Measurements from ENCODE around the gene TEX19.
A peak's percentile ranks its signal among the peaks of the same experiment; 100 is the strongest.

The TEX19 gene

DNA sequence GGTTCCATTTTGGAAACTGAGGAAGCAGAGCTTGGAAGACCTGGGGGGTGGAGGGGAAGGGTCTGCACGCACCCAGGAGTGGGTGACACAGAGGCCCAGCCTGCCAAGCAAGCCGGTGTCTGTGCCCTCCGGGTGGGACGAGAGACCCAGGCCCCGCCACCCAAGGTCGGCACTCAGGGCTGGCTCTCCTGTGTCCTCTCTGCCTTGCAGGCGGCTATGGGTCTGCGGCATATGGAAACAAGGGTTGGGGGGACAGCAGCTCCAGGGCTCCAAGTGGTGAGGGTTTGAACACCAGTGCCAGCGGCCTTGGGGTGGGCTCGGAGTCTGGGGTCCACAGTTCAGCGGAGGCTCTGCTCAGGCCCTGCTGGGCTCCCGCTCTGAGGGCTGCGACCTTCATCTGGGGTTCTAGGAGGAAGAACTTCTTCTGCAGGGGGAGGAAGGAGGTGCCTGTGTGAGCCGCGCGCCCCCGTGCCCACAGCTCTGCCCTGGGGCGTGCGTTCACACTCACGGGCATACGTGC lies 37.0 kb upstream of the TEX19 start:
- DNase-seq (ENCODE audit: low spot score), result no peak

GRCh38 chr17:82322526-82323453 lies 36.3 kb upstream of the TEX19 start:
- no peak for DNase-seq (ENCODE audit: low spot score)

GRCh38 chr17:82323514-82324234 lies 35.4 kb upstream of the TEX19 start:
- no peak for DNase-seq (ENCODE audit: low spot score)

- no peak for DNase-seq (ENCODE audit: low spot score)
These were observed 34.3 kb upstream of the TEX19 start for GRCh38 chr17:82324566-82325285.

DNA sequence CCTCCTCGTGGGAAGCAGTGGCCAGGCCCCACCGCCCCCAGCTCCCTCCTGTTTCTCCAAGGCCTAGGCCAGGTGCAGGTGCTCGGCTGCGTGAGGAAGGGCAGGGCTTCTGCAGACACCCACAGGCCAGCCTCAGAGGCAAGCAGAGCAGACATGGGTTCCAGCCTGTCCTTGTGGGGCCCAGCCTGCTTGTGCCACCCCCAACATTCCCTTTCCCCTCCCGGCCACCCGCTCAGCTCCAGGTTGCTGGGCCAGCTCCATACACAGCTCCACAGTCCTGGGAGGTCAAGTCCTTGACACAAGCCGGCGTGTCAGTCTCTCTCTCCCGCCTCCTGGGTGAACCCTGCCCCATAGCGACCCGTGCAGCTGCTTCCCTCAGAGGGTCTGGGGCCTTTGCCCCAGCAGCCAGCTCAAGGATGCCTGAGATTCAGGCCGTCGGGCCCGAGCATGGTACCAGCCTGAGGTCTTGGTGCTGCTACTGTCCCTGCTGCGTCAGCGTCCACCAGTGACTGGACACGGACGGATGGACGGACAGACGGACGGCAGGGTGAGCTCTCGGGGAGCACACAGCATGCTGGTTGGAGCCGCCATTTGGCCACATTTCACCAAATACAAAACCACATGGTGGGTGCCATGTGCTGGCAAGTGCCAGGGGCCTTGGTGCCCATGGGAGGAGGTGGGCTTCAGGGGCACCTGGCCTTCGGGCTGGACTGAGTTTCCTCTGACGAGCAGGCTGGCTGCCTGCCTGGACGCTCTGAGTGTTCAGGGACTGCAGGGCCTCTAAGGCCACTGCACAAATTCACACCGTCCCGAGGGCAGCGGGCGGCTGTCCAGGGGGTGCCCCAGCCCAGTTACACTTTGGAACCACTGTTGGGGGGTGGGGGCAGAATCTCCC lies 33.5 kb upstream of the TEX19 start:
- DNase-seq (ENCODE audit: low spot score), result no peak

DNA sequence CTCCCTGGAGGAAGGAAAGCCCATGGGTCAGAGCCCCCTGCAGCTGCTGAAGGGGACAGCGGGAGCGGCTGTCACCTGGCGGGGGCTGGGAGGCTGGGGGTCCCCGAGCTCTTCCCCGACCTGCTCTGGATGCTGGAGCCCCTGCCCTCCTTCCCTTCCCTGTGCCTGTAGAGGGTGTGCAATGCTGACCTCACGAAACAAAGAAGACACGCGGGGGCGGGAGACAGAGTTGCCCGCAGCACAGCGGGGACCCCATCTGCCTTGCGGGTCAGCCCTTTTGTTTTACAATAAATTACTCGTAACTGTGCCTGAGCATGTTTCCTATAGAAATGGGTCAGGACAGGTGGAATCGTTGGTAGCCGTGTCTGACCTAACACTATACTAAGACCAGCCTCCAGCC lies 31.8 kb upstream of the TEX19 start:
- DNase-seq (ENCODE audit: low spot score), result no peak

DNA sequence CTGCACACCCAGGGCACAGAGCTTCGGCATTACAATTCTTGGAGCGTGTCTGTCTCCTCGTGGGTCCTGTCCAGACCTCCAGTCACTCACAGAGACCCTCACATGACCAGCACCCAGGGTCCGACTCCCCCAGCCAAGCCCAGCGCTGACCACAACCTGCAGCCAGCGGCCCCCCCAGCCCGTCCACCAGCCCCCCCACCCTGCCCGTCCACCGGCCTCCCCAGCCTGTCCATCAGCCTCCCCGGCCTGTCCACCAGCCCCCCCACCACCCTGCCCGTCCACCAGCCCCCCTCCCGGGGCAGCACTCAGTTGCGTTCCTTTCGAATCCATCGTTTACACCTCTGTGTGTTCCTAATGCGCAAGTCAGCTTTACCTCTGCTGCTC lies 31.3 kb upstream of the TEX19 start:
- DNase-seq (ENCODE audit: low spot score), result no peak

- DNase-seq (ENCODE audit: low spot score), result no peak
These were observed 30.7 kb upstream of the TEX19 start for GRCh38 chr17:82328141-82328993.

- DNase-seq (ENCODE audit: low spot score), result no peak
These were observed 30.0 kb upstream of the TEX19 start for GRCh38 chr17:82328994-82329507.

- DNase-seq (ENCODE audit: low spot score), result no peak
These were observed 29.2 kb upstream of the TEX19 start for GRCh38 chr17:82329683-82330321.

- no peak for DNase-seq (ENCODE audit: low spot score)
These were observed 28.5 kb upstream of the TEX19 start for GRCh38 chr17:82330322-82331239.

- no peak for DNase-seq (ENCODE audit: low spot score)
These were observed 27.6 kb upstream of the TEX19 start for GRCh38 chr17:82331345-82331939.

DNA sequence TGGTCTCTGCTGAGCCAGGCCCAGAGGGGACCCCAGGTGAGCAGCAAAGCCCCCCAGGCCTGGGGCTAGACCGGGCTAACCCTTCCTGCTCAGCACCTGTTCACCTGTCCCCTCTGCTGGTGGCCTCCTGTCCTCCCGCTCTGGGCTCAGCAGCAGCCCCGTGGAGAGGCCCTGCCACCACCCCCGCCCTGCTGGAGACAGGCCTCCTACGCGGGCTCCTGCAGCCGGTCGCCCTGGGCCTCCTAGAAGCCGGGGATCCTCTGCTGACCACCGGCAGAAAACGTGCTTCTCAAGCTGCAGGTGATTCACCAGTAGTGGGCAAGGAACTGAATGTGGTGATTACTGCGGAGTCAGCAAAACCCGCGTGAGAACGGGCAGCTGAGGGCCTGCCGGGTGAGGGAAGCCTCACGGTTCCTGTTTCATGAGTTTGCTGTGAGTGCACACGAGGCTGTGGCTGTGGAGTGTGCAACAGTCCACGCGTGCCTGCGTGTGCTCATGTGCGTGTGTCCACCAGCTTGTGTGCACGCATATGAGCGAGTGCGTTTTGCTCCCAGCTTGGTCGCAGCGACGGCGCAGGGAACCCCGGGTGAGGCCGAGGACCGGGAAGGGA lies 26.3 kb upstream of the TEX19 start:
- peak; percentile 17 for DNase-seq (ENCODE audit: low spot score)

- DNase-seq (ENCODE audit: low spot score), result no peak
These were observed 25.5 kb upstream of the TEX19 start, which contains the start of gene SECTM1 for GRCh38 chr17:82333279-82334171. SECTM1 (minus strand) TSS chr17:82333766; CDS start chr17:82327240, 6,526 bp downstream.

DNA sequence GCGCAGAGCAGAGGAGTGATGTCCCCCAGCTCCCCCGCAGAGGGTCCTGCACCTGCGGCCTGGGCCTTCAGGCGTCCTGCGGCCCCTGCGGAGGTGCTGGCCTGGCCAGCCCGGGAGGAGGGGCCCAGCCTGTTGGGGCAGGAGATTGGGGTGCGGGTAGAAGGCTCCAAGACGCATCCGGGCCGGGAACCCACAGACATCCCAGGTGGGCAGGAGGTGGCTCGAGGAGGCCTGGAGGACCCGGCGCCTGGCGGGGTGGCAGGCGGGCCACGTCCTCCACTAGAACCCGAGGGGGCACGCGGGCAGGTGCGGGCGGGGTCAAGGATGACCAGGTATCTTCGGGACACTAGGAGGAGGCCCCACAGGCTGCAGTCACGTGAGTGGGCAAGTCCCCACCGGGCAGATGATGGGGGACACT lies 24.8 kb upstream of the TEX19 start:
- no peak for DNase-seq (ENCODE audit: low spot score)

- DNase-seq (ENCODE audit: low spot score), result no peak
These were observed 24.2 kb upstream of the TEX19 start for GRCh38 chr17:82334622-82335394.

Measured in CD4-positive, alpha-beta T cell treated with Interleukin-6 at 100 ng/mL for 8 hours (primary cell).